ENCODE measurements around the gene ACIN1.

The ACIN1 gene

GRCh38 chr14:23056956-23057756, 37.8 kb downstream of the ACIN1 start, which contains the start of gene CDH24:
Gene CDH24, minus strand, starts transcription at chr14:23057520. Its CDS starts 1,787 bp downstream, at chr14:23055733.
- peak; percentile 67 for DNase-seq

DNA sequence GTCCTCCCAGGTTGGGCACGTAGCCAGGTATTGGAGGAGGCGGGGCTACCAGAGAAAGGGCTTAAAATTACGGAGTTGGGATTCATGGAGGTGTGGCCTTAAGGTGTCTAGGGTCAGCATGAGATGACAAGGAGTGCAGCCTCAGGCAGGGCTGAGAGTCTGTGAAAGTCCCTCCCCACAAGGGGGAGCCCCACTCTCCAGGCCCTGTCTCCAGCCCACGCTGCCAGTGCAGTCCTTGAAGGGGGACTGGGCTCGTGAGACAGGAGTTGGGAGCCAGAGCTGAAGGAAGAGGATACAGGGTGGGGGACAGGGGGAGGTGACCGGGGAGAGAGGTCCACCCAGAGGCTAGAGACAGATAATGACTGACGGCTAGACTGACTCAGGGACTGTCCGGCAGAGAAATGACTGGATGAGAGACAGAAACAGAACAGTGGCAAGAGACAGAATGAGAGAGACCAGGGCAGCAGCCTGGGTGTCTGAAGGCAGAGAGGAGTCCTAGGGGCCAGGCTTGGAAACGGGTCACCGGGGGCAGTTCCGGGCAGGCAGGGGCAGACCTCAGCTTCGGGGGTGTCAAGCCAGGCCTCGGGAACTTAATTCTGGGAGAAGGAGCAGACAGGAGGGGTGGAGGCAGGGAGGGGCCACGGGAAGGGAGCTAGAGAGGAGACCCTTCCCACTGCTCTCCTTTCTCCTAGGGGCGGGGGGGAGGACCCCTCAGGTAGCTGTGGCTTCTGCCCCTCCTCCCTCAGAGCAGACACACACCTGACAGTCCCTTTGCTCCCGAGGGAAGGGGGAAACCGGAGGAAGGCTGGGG, 38.6 kb downstream of the ACIN1 start:
- peak; percentile 74 for DNase-seq

DNA sequence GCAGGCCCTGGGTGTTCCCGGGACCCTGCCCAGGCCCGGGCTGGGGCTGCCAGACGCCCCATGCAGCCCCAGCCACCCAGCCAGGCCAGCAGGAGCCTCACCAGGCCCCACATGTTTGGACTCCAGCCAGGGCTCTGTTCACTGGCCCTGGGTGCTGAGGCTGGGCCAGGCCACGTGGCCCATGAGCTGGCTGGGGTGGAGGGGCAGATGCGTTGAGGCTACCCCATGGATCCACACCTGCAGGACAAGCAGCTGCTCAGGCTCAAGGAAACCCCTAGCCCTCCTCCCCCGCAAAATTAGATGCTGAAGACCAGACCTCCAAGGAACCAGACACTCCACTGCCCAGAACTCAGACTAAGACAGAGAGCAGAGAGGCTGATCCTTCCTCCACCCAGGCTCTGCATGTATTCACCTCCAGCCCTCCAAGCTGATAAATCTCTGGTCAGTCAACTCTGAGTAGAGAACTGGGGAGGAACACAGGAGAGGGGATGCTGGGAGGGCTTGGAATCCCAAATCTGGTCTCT, 39.3 kb downstream of the ACIN1 start:
- DNase-seq: no peak

- DNase-seq: no peak
These were observed 39.8 kb downstream of the ACIN1 start for GRCh38 chr14:23055147-23055550.

DNA sequence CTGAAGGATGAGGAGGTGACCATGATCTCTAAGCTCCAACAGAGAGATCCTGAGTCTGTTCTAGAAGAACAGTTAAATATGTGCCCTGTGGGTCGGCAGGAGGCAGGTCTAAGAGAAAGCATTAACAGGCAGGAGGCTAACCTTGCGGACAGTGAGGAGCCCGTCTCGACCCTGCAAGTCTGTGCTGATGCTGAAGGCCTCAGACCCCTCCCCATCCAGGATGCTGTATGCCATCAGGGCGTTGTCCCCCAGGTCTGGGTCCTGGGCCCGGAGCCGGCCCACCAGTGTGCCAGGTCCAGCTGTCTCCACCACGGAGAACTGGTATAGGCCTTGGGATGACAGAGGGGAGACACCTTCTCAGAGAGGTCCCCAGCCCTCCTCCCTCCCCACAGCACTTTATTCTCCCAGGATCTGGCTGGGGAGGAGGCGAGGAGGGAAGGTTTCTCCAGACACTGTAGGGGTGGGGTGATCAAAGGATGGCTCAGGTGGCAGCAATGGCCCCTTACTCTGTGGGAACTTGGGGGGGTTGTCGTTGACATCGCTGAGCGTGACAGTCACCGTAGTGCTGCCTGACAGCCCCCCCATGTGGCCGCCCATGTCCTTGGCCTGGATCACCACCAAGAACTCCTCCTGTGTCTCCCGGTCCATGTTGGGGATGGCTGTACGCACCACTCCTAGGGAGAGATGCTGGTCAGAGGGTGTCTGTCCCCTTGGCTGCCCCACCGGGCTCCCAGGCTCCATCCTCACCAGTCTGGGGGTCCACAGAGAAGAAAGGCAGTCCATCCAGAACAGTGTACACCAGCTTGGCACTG, 40.7 kb downstream of the ACIN1 start:
- no peak for DNase-seq

- no peak for DNase-seq
These were observed 41.5 kb downstream of the ACIN1 start for GRCh38 chr14:23053426-23053825.

DNA sequence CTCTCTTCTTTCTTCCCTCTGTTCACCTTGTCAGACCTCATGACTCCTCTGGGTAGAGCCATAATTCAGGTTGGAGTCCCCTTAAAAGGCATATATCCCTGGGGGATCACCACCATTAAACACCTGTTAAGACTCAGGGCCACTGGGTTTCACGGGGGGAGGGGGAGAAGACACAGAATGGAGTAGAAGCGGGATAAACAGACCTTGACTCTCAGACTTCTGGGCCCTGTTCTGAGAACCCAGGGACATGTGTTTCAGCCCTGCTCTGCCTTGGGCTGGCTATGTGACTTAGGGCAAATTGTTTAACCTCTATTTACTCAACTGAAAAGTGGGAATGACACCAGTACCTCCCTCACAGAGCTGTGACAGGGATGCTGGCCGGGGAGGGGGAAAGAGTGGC, 42.3 kb downstream of the ACIN1 start:
- DNase-seq: no peak

GRCh38 chr14:23052182-23052623, 42.7 kb downstream of the ACIN1 start:
- no peak for DNase-seq

DNA sequence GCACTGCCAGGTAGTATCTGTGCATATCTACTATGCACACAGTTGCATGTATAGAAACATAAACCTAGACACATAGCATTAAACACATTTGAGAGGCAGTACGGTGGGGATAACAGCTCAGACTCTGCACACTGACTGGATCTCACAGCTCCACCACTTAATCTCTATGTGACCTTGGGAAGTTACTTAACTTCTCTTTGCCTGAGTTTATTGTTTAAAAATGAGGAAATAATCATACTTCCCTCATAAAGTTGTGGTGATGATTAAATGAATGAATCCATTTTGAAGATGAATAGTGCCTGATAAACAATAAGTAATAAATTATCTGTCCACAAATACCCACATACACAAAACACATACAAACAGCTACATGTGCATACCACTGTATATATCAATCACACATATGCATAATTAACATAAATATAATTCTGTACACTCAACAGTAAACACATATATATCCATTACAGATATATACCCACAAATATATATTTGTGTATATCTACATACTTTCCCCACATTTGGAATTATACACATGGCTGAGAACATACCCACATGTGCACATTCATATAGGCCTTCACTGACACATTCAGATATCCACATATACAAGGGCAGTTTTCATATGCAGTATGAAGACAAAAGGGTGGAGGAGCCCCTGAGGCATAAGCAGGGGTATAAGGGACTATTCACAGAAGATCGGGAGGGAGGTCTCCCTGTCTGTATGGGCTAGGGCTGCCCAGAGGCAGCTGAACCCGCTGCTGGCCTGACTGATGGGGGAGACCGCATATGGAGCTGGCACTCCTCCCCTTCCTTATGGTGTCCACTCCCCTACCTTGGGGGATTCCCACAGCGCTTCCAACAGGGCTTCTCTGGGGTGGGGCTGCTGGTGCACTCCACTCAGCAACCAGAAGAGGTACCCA, 43.5 kb downstream of the ACIN1 start:
- no peak for DNase-seq

GRCh38 chr14:23049011-23049410, 45.9 kb downstream of the ACIN1 start:
- no peak for DNase-seq

DNA sequence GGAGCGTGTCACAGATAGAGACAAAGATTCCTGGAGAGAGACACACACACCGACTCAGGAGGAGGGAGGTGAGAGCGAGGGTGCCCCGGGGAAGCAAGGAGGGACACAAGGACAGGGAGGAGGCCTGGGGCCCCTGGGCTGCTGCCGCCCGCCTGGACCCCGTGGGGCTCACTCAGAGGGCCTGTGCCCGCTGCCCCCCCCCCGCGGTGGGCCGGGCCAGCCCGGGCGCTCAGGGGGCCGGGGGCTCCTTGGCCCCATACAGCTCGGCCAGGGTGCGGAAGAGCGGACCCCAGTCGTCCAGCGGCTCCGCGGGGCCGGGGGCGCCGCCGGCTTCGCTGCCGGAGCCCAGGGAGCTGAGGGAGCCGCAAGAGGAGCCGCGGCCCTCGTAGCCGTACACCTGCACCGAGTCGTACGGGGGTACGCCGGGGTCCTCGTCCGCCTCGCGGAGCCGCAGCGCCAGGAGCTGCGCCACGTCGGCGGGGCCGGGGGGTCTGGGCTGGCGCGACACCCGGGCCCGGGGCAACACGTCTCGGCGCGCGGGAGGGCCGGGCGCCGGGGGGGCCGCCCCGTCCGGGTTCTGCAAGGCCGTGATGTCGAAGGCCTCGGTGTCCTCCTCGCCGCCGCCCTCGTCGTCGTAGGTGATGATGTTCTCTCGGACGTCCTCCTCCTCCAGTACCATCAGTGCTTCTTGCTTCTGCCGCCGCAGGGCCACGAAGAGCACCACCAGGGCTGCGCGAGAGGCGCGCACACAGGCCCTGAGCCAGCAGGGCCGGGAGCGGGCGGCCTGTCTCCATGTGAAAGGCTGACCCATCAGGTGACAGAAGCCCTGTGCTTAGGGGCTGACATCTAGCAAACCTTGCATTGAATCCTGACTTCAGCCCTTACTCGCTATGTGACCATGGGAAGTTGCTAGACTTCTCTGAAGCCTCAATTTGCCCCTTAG, 46.9 kb downstream of the ACIN1 start:
- DNase-seq: no peak

GRCh38 chr14:23047034-23047634, 47.8 kb downstream of the ACIN1 start:
- DNase-seq: no peak

DNA sequence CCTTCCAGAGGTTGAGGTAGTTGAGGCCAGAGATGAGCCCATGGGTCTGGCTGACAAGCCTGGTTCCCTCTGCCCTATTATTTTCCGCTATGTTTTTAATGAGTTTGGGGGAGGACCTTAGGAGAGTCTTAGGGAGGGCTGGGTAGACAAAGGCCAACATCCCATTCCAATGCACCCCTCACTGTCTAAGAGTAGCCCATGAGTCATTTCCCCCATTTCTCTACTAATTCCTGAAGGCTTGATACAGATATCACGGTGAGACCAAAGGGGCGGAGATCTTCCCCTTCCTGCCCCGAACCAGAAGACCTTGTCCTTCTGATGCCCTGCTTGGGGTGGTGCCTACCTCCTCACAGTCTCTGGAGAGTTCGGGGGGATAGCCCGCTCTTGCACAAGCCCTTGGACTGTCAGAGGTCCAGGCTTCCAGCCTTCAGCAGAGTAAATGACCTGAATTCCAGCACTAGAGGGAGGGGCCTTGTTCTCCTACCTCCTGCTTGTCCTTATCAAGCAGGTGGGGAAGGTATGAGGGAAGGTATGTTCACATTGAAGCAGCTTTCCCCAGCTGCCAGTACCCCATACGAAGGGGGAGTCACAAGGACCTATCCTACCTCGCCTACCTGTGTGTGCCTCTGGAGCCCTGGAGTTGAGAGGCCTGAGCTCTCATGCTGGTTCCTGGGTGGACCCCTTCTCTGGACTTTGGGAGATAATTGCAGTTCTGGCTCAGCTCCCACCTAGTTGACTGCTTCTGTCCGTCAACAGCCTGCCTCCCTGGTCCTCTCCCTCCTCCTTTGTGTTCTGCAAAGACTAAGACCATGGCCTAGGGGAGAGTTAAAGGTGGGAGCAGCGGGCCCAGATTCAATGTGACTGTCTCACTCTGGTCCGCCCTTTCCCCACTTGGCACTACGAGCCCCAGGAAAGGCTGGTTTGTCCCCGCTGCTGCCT, 49.2 kb downstream of the ACIN1 start:
- DNase-seq: no peak

DNA sequence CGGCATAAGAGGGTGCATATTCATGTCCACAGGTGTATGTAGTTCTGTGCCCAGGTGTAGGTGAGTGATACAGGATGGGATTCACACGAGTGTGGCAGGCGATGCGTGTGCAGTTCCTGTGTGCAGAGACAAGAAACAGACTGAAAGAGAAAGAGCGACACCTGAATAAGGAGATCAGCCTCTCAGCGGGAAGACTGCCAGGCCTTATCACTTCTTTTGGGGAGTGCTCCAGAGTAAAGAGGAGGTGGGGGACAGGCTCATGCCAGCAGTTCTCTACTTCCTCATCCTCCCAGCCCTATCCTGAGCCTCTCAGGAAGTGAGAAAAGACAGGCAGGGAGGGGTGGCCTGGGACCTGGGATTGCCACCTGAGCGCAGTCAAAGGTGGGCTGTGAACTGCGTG, 50.1 kb downstream of the ACIN1 start:
- no peak for DNase-seq

GRCh38 chr14:23043754-23044153, 51.2 kb downstream of the ACIN1 start:
- DNase-seq: no peak

DNA sequence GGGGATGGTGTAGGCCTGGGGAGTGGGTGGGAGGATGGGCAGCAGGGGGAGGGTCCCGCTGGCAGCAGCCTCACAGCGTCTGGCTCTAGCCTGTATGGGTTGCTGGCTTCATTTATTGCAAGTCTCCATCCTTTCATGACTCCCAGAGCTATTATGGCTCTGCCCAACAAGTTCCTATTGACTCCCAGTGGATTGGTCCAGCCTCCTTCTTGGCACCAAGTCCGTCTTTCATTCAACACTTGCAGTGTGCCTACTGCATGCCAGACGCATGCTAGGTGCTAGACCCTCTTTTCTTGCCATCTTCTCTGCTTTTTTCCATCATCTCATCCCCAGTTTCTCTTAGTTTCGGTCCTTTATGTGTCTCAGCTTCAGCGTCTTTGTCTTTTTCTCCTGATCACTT, 51.8 kb downstream of the ACIN1 start:
- no peak for DNase-seq

GRCh38 chr14:23042162-23042965, 52.6 kb downstream of the ACIN1 start, which contains the start of gene PSMB11:
Gene PSMB11, plus strand, starts transcription at chr14:23042212. Its CDS starts 14 bp downstream, at chr14:23042226.
- no peak for DNase-seq

- DNase-seq: no peak
These were observed 53.2 kb downstream of the ACIN1 start for GRCh38 chr14:23041729-23042128.

All from CD4-positive, alpha-beta T cell treated with Interleukin-15 for 1 hour (primary cell).